B cell (primary cell): ENCODE data around the gene FTO. TPM values are rescaled to one million over a fixed set of nuclear protein-coding genes. Genes with fewer than 3 reads are reported as not detected.
A peak's percentile ranks its signal among the peaks of the same experiment; 100 is the strongest.

Source experiments
- ATAC-seq: fragments of 200-7000 bp; cut with Tn5 transposase; one replicate; pipeline ENCODE4 v1.10.0; 2021; ENCODE audit warnings: low read depth, mild to moderate bottlenecking, moderate number of reproducible peaks, moderate library complexity
- CTCF ChIA-PET: fragments of 350-600 bp; sonication (Branson Sonifier 250); formaldehyde crosslinking; loops from one replicate; lab custom pipeline; 2021; ENCODE audit warnings: antibody characterized with exemption, inconsistent platforms; lab: Charles Lee
- POLR2A ChIA-PET: fragments of 350-600 bp; sonication (Branson Sonifier 250); formaldehyde crosslinking; loops from one replicate; lab custom pipeline; 2021; ENCODE audit warnings: antibody characterized with exemption; lab: Charles Lee
- DNase-seq: peaks from one replicate; pipeline ENCODE4 v3.0.0; 2013
- H2AFZ ChIP-seq: 2 replicates; pipeline ENCODE4 v1.6.1; 2012; ENCODE audit warnings: mild to moderate bottlenecking, low read depth, low read length; ENCODE audit not compliant: insufficient read depth, poor library complexity, severe bottlenecking
- H3K27ac ChIP-seq, 2 donors: 1 replicate in 1 of 2; 2 replicates in 1 of 2; pipeline ENCODE4 v1.5.1; 2012 to 2013; ENCODE audit warnings: low read length in 2 of 2, mild to moderate bottlenecking in 2 of 2, moderate library complexity in 1 of 2
- H3K27me3 ChIP-seq, 4 experiments: fragments of 200-600 bp in 1 of 4; sonication (generic) in 1 of 4; replicated peaks in 1 of 4; 1 replicate in 2 of 4; 2 replicates in 2 of 4; pipeline versions ENCODE4 v1.6.1 to v1.7.0; 2013 to 2016; ENCODE audit warnings: low read length in 3 of 4, mild to moderate bottlenecking in 2 of 4, mixed read lengths in 1 of 4, moderate library complexity in 1 of 4; ENCODE audit not compliant: insufficient read depth in 4 of 4, control insufficient read depth in 3 of 4; ENCODE audit errors: control extremely low read depth in 1 of 4
- H3K36me3 ChIP-seq, 2 experiments: replicated peaks in 1 of 2; 1 replicate in 1 of 2; 2 replicates in 1 of 2; pipeline versions ENCODE4 v1.6.1 to v1.7.1; 2013; ENCODE audit warnings: low read length in 1 of 2; ENCODE audit not compliant: insufficient read depth in 2 of 2, control insufficient read depth in 1 of 2; ENCODE audit errors: control extremely low read depth in 1 of 2, extremely low read depth in 1 of 2
- H3K4me1 ChIP-seq, 2 donors: fragments of 200-600 bp in 1 of 2; sonication (generic) in 1 of 2; 1 replicate in 1 of 2; 2 replicates in 1 of 2; pipeline versions ENCODE4 v1.5.1 to v1.6.1; 2013 to 2017; ENCODE audit warnings: low read length in 2 of 2; ENCODE audit not compliant: control insufficient read depth in 2 of 2, insufficient read depth in 2 of 2
- H3K4me2 ChIP-seq: replicated peaks from 2 replicates; pipeline ENCODE3; 2012; ENCODE audit warnings: mild to moderate bottlenecking, low read depth, low read length; ENCODE audit not compliant: poor library complexity, severe bottlenecking
- H3K4me3 ChIP-seq, 5 experiments: fragments of 200-600 bp in 1 of 5; sonication (generic) in 1 of 5; 1 replicate in 3 of 5; 2 replicates in 2 of 5; pipeline versions ENCODE4 v1.5.1 to v1.7.0; 2011 to 2016; ENCODE audit warnings: low read length in 4 of 5, mild to moderate bottlenecking in 4 of 5, low read depth in 2 of 5, control low read depth in 1 of 5, moderate library complexity in 1 of 5; ENCODE audit not compliant: insufficient read depth in 1 of 5; ENCODE audit errors: control extremely low read depth in 1 of 5, extremely low read depth in 1 of 5
- H3K79me2 ChIP-seq: fragments of 200-600 bp; sonication (generic); one replicate; pipeline ENCODE4 v1.6.0; 2016; ENCODE audit warnings: low read length; ENCODE audit not compliant: control insufficient read depth, insufficient read depth
- H3K9ac ChIP-seq: fragments of 200-600 bp; sonication (generic); 2 replicates; pipeline ENCODE4 v1.6.1; 2017; ENCODE audit warnings: mild to moderate bottlenecking, low read length, moderate library complexity
- H3K9me3 ChIP-seq, 3 donors: one replicate each; pipeline versions ENCODE4 v1.6.1 to v1.7.1; 2013; ENCODE audit warnings: low read length in 2 of 3; ENCODE audit not compliant: control insufficient read depth in 2 of 3, insufficient read depth in 1 of 3; ENCODE audit errors: control extremely low read depth in 1 of 3
- H4K20me1 ChIP-seq: 2 replicates; pipeline ENCODE4 v1.6.0; 2012; ENCODE audit warnings: mild to moderate bottlenecking, low read length; ENCODE audit not compliant: insufficient read depth, control insufficient read depth, poor library complexity, severe bottlenecking
- H3K27ac Mint-ChIP-seq: one replicate; pipeline ENCODE4 v1.8.0; 2021; ENCODE audit warnings: mixed read lengths
- H3K27me3 Mint-ChIP-seq: one replicate; pipeline ENCODE4 v1.8.0; 2021; ENCODE audit warnings: mixed read lengths
- H3K4me1 Mint-ChIP-seq: one replicate; pipeline ENCODE4 v1.8.0; 2021; ENCODE audit warnings: mixed read lengths
- H3K4me3 Mint-ChIP-seq: one replicate; pipeline ENCODE4 v1.8.0; 2021; ENCODE audit warnings: mixed read lengths
- H3K9me3 Mint-ChIP-seq: one replicate; pipeline ENCODE4 v1.8.0; 2022; ENCODE audit warnings: mixed read lengths; ENCODE audit not compliant: insufficient read depth
- EZH2 ChIP-seq: IDR thresholded peaks from 2 replicates; pipeline ENCODE4 v1.6.1; 2012; ENCODE audit warnings: borderline replicate concordance, low read depth, mild to moderate bottlenecking, moderate library complexity, low read length; ENCODE audit not compliant: insufficient read depth, poor library complexity, severe bottlenecking
- WGBS: methylation state at CpG from one replicate; pipeline ENCODE4 v1.1.5; 2013; ENCODE audit warnings: missing lambda C conversion rate; ENCODE audit not compliant: insufficient coverage; 5-methylcytosine and 5-hydroxymethylcytosine counted together
- intact Hi-C: fragments of 100-400 bp; cut with micrococcal nuclease; formaldehyde crosslinking; loops from one replicate; pipeline ENCODE4 v1.10.0; 2022
- polyA plus RNA-seq: library from polyadenylated mRNA; depleted of rRNA; stranded (reverse); fragments of >200 nt; gene quantifications from 2 replicates; pipeline ENCODE4 v1.2.3, GENCODE V29; 2012
- total RNA-seq, 2 donors: library from RNA; stranded (reverse); fragments of 120-200 nt in 1 of 2; gene quantifications; 1 replicate in 1 of 2; 2 replicates in 1 of 2; pipeline versions ENCODE4 v1.2.3 to v1.2.4, GENCODE V29; 2013 to 2022
- TF ChIP-seq, protein P1 (sequence below): fragments of 200-600 bp; IDR thresholded peaks from one replicate; pipeline ENCODE4 v1.8.0; 2022; ENCODE audit warnings: antibody characterized with exemption, mild to moderate bottlenecking

Gene FTO
- total and polyA plus RNA-seq, 2 donors (not counting 1 experiment from before 2014, with no cell fraction given), result 26.5 to 68.5 TPM

DNA sequence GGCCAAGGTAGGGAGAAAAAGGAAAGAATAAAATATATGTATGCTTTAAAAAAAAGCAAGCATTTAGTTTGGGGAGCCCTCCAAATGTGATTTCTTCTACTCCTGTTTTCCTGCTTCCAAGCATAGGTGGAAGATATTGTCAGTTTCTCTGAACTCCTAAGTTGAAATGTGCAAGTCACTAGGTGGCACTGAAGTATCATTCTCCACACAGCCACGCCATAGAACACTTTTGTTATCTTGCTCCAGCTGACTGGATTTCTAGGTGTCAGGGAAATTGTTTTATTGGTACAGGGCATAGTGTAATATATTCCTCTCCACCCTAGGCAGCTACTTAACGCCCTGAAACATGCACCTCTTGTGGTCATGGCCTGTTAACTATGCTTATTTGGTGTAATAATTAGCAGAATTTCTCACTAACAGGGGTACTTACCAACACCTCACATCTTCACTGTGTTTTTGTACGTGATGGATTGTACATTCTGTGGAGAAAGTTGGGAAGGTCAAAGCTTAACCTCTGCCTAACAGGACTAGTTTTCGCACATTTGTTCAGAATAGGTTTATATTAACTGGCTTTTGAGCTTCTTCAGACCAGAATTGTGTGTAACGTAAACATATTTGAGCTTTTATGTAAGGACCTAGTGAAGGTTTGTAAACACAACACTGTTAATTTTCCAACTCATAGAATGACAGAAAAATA is 69.3 kb downstream of the FTO start:
- H3K9me3 ChIP-seq, result no peaks in the 10 kb centered on the region
- ChIA-PET POLR2A (interaction anchor here (0.6 kb wide), 1 partner anchor 341 kb away, joined by 3 read pairs; no protein-coding TSS in a partner anchor), CTCF (interaction anchor here (0.6 to 1.3 kb wide), 7 partner anchors 13 to 1678 kb away, joined by 3 to 6 read pairs (median 3); no protein-coding TSS in a partner anchor)
- peak overlapping the region; percentile 13 for H3K9ac ChIP-seq
- H3K79me2 ChIP-seq, result peaks cover 53% of the 10 kb centered on the region
- no peak overlapping the region for H3K27ac Mint-ChIP-seq
- H3K4me1 ChIP-seq, result peaks cover 25 to 47% of the 10 kb centered on the region in 2 donors
- no peak overlapping the region for H2AFZ ChIP-seq
- no peaks in the 10 kb centered on the region for H3K27me3 Mint-ChIP-seq
- peaks cover 13% of the 10 kb centered on the region for H3K4me1 Mint-ChIP-seq
- H3K9me3 Mint-ChIP-seq, result no peaks in the 10 kb centered on the region
- ATAC-seq (no peak), DNase-seq (peak; percentile 40)
- H3K36me3 ChIP-seq, result no peaks in the 10 kb centered on the region
- intact Hi-C loops, result no loop called here
- 100% methylated on average over 1 of the region's 5 CpGs for WGBS
- no peak for TF ChIP-seq EZH2
- TF ChIP-seq, protein P1, sequence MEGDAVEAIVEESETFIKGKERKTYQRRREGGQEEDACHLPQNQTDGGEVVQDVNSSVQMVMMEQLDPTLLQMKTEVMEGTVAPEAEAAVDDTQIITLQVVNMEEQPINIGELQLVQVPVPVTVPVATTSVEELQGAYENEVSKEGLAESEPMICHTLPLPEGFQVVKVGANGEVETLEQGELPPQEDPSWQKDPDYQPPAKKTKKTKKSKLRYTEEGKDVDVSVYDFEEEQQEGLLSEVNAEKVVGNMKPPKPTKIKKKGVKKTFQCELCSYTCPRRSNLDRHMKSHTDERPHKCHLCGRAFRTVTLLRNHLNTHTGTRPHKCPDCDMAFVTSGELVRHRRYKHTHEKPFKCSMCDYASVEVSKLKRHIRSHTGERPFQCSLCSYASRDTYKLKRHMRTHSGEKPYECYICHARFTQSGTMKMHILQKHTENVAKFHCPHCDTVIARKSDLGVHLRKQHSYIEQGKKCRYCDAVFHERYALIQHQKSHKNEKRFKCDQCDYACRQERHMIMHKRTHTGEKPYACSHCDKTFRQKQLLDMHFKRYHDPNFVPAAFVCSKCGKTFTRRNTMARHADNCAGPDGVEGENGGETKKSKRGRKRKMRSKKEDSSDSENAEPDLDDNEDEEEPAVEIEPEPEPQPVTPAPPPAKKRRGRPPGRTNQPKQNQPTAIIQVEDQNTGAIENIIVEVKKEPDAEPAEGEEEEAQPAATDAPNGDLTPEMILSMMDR, result peak; percentile 53
- H3K4me3 ChIP-seq, result no peak overlapping the region
- H3K27ac ChIP-seq, result no peak overlapping the region
- no peaks in the 10 kb centered on the region for H3K27me3 ChIP-seq
- H4K20me1 ChIP-seq, result no peaks in the 10 kb centered on the region
- H3K4me2 ChIP-seq, result peak overlapping the region; percentile 12
- no peak overlapping the region for H3K4me3 Mint-ChIP-seq

DNA sequence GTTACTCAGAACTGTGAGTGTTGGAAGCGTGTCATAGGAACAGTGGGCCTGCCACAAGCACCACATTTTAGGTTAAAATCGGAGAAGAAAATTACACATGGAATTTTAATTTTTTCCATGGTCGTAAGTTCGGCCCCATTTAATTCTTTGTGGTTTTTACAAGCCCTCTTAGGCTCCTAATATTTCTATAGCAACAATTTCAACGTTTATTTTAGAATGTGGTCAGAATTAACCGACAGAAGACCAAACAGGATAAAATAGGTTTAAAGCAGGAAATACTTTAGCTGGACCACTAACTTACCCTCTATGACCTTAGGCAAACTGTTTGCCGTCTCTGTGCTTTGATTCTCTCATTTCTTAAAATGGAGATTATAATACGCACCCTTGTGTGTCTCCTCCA is 69.9 kb downstream of the FTO start:
- POLR2A ChIA-PET, result interaction anchor here (0.6 kb wide), 1 partner anchor 340 kb away, joined by 3 read pairs; no protein-coding TSS in a partner anchor
- Histone ChIP-seq H3K4me3 (no peak overlapping the region), H3K9me3 (no peaks in the 10 kb centered on the region), H3K27ac (no peak overlapping the region), H3K36me3 (no peaks in the 10 kb centered on the region), H3K79me2 (peaks cover 56% of the 10 kb centered on the region), H4K20me1 (no peaks in the 10 kb centered on the region), H2AFZ (no peak overlapping the region), H3K4me1 (peaks cover 25 to 47% of the 10 kb centered on the region in 2 donors), H3K9ac (peak overlapping the region; percentile 29), H3K4me2 (peak overlapping the region; percentile 10), H3K27me3 (no peaks in the 10 kb centered on the region)
- 70% methylated on average over 2 of the region's 8 CpGs for WGBS
- TF ChIP-seq, protein P1, result no peak
- no peak for TF ChIP-seq EZH2
- no peak overlapping the region for H3K27ac Mint-ChIP-seq
- H3K9me3 Mint-ChIP-seq, result no peaks in the 10 kb centered on the region
- CTCF ChIA-PET, result interaction anchor here (1.2 to 1.3 kb wide), 5 partner anchors 12 to 1678 kb away, joined by 3 to 6 read pairs (median 3); no protein-coding TSS in a partner anchor
- intact Hi-C loops, result no loop called here
- DNase-seq (no peak), ATAC-seq (no peak)
- no peaks in the 10 kb centered on the region for H3K27me3 Mint-ChIP-seq
- H3K4me1 Mint-ChIP-seq, result peaks cover 9% of the 10 kb centered on the region
- no peak overlapping the region for H3K4me3 Mint-ChIP-seq
